NCI-H82 treated with DMSO at 0.1 percent for 48 hours (cell line): Measurements from ENCODE around the gene EGLN1.

Experiments
- DNase-seq: peaks from one replicate; lab custom pipeline; 2025; ENCODE audit not compliant: unreplicated experiment; lab: John Stamatoyannopoulos, UW

The EGLN1 gene

GRCh38 chr1:231397886-231398671, 24.0 kb downstream of the EGLN1 start:
- no peak for DNase-seq

- DNase-seq = no peak
Measured at GRCh38 chr1:231396643-231397042, 25.4 kb downstream of the EGLN1 start.

- no peak for DNase-seq
Measured at GRCh38 chr1:231395998-231396390, 26.1 kb downstream of the EGLN1 start.

GRCh38 chr1:231395076-231395997, 26.8 kb downstream of the EGLN1 start:
- DNase-seq = no peak

GRCh38 chr1:231393668-231394067, 28.4 kb downstream of the EGLN1 start:
- no peak for DNase-seq

GRCh38 chr1:231392389-231393131, 29.5 kb downstream of the EGLN1 start:
- no peak for DNase-seq

GRCh38 chr1:231390071-231390470, 32.0 kb downstream of the EGLN1 start:
- DNase-seq = no peak

GRCh38 chr1:231387770-231388669, 34.1 kb downstream of the EGLN1 start:
- no peak for DNase-seq

- DNase-seq = no peak
Measured at GRCh38 chr1:231386466-231386865, 35.6 kb downstream of the EGLN1 start.

GRCh38 chr1:231385416-231385748, 36.7 kb downstream of the EGLN1 start:
- no peak for DNase-seq

GRCh38 chr1:231384696-231385415, 37.2 kb downstream of the EGLN1 start:
- no peak for DNase-seq

- no peak for DNase-seq
Measured at GRCh38 chr1:231383159-231383860, 38.8 kb downstream of the EGLN1 start.

- no peak for DNase-seq
Measured at GRCh38 chr1:231382426-231382825, 39.7 kb downstream of the EGLN1 start.

GRCh38 chr1:231381729-231382128, 40.4 kb downstream of the EGLN1 start:
- DNase-seq = no peak

- DNase-seq = no peak
Measured at GRCh38 chr1:231376875-231377549, 45.1 kb downstream of the EGLN1 start.

GRCh38 chr1:231376101-231376500, 46.0 kb downstream of the EGLN1 start:
- DNase-seq = no peak

- no peak for DNase-seq
Measured at GRCh38 chr1:231374394-231374793, 47.7 kb downstream of the EGLN1 start.

- no peak for DNase-seq
Measured at GRCh38 chr1:231372501-231372900, 49.6 kb downstream of the EGLN1 start.

GRCh38 chr1:231369282-231369681, 52.8 kb downstream of the EGLN1 start:
- DNase-seq = no peak
